Measurements from ENCODE around the gene FAM222A.

The FAM222A gene

GRCh38 chr12:109724321-109724892, 10.8 kb downstream of the FAM222A start:
- DNase-seq (ENCODE audit: low read depth in 3 of 3): no peak

GRCh38 chr12:109725321-109726105, 11.9 kb downstream of the FAM222A start:
- DNase-seq (ENCODE audit: low read depth in 3 of 3): no peak

- DNase-seq (ENCODE audit: low read depth in 3 of 3): no peak
Observed at GRCh38 chr12:109726106-109726497, 12.5 kb downstream of the FAM222A start.

- no peak for DNase-seq (ENCODE audit: low read depth in 3 of 3)
Observed at GRCh38 chr12:109726511-109727038, 12.9 kb downstream of the FAM222A start.

- DNase-seq (ENCODE audit: low read depth in 3 of 3): no peak
Observed at GRCh38 chr12:109727039-109727723, 13.6 kb downstream of the FAM222A start.

GRCh38 chr12:109727746-109728726, 14.4 kb downstream of the FAM222A start:
- DNase-seq (ENCODE audit: low read depth in 3 of 3): no peak

- DNase-seq (ENCODE audit: low read depth in 3 of 3): no peak
Observed at GRCh38 chr12:109728921-109729320, 15.3 kb downstream of the FAM222A start.

GRCh38 chr12:109729371-109729781, 15.8 kb downstream of the FAM222A start:
- DNase-seq (ENCODE audit: low read depth in 3 of 3): no peak

- no peak for DNase-seq (ENCODE audit: low read depth in 3 of 3)
Observed at GRCh38 chr12:109729801-109730200, 16.2 kb downstream of the FAM222A start.

- DNase-seq (ENCODE audit: low read depth in 3 of 3): no peak
Observed at GRCh38 chr12:109730306-109731145, 16.9 kb downstream of the FAM222A start.

GRCh38 chr12:109731231-109731731, 17.7 kb downstream of the FAM222A start:
- DNase-seq (ENCODE audit: low read depth in 3 of 3): no peak

GRCh38 chr12:109731806-109732205, 18.2 kb downstream of the FAM222A start:
- DNase-seq (ENCODE audit: low read depth in 3 of 3): no peak

GRCh38 chr12:109732321-109733305, 19.0 kb downstream of the FAM222A start:
- DNase-seq (ENCODE audit: low read depth in 3 of 3): no peak

GRCh38 chr12:109734219-109735000, 20.8 kb downstream of the FAM222A start:
- no peak for DNase-seq (ENCODE audit: low read depth in 3 of 3)

GRCh38 chr12:109735051-109735521, 21.5 kb downstream of the FAM222A start:
- no peak for DNase-seq (ENCODE audit: low read depth in 3 of 3)

GRCh38 chr12:109735825-109736551, 22.4 kb downstream of the FAM222A start:
- DNase-seq (ENCODE audit: low read depth in 3 of 3): no peak

- no peak for DNase-seq (ENCODE audit: low read depth in 3 of 3)
Observed at GRCh38 chr12:109736552-109737108, 23.0 kb downstream of the FAM222A start.
